Islet precursor cell (in vitro differentiated cells): ENCODE measurements around the gene COG5.

Experiments used
- DNase-seq: peaks from one replicate; pipeline ENCODE4 v3.0.0-alpha.2; 2018

COG5 gene

DNA sequence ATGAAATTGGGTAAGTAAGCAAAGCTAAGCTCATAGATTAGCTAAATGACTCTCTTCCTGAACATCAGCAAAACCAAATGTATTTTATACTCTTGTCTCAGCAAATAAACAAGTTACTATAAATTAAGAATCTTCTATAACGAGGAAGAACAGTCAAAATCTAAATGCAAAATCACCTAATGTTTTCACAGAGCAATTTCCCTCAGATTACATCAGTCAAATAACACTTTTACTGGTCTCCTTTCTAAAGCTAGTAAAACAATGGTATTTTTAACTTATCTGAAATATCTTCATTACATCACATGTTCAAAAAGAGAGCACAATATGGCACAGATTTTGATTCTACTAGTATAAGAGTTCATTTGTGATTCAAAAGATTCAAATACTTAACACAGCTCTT, 110.3 kb downstream of the COG5 start:
- no peak for DNase-seq

DNA sequence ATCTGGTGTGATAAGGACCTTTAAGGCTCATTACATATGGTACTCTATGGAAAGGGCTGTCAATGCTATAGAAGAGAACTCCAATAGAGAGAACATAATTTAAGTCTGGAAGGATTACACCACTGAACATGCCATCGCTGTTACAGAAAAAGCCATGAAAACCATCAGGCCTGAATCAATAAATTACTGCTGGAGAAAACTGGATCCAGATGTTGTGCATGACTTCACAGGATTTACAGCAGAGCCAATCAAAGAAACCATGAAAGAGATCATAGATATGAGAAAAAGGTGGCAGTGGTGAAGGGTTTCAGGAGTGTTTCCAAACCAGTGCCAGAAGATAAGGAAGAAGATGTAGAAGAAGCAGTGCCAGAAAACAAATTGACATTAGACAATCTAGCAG, 112.8 kb downstream of the COG5 start:
- no peak for DNase-seq

DNA sequence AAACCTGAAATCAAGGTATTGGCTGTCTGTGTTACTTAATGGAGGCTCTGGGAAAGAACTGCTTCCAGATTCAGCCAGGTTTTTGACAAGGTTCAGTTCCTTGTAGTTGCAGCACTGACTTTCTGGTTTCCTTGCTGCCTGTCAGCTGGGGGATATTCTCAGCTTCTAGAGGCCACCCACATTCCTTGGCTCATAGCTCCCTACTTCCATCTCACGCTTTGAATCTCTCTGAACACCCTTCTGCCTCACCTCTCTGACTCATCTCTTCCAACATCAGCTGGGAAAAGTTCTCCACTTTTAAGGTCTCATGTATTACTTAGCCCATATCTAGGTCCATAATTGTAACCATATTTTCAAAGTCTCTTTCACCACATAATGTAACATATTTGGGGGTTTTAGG, 116.7 kb downstream of the COG5 start:
- no peak for DNase-seq

DNA sequence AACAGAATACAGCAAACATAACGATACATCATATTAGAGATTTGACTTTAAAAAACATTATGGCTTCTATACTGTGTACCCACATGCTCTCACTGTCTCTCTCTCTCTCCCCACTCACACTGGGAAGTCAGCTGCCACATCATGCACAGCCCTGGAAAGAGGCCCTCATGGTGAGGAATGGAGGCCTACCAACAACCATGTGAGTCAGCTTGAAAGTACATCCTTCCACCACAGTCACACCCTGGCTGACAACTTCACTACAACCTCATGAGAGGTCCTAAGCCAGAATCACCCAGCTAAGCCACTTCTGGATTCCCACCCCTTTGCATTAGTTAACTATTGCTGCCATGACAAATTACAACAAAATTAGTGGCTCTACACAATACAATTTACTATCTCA, 117.2 kb downstream of the COG5 start:
- no peak for DNase-seq

DNA sequence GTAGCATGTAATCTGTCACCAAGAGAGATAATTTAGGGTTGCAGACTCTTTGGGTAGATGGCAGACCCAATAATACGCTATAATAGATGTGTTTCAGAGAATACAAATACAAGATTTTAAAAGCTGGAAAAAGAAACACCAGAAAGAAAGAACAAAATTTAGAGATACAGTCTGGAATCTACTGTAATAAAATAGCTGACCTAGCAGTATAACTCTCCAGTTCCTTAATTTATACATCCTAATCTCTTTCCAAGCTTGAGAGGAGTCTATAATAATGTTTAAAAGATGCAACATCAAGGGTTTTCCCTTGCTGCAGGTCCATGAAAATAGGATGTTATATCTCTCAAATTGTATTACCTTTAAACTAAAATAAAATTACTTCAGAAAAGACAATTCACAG, 121.0 kb downstream of the COG5 start:
- no peak for DNase-seq

DNA sequence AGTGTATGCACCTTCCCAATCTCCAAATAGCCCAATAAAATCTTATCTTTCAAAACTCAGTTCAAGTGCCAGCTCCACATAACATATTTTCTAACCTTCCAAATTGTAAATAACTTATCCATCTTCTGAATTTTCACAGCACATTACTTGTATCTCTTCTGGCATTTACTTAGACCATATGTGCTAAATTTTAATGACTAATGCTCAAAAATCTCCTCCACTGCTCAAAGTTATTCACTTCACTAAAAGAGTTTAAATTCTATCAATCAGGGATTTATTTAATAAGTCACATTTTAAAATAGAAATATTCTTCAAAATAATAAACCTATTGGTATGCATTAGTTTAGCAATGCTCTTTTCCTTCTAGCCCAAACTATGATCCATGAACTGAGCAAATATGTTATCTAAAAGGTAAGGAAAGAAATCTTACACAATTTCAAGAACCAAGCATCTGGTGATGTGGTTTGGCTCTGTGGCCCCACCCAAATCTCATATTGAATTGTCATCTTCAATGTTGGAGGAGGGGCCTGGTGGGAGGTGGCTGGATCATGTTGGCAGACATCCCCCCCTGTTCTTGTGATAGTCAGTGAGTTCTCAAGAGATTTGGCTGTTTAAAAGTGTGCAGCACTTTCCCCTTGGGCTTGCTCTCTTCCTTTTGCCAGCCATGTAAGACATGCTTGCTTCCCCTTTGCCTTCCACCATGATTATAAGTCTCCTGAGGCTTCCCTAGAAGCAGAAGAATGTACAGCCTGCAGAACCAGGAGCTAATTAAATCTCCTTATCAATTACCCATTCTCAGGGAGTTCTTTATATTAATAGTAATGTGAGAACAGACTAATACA, 121.9 kb downstream of the COG5 start:
- DNase-seq = no peak

DNA sequence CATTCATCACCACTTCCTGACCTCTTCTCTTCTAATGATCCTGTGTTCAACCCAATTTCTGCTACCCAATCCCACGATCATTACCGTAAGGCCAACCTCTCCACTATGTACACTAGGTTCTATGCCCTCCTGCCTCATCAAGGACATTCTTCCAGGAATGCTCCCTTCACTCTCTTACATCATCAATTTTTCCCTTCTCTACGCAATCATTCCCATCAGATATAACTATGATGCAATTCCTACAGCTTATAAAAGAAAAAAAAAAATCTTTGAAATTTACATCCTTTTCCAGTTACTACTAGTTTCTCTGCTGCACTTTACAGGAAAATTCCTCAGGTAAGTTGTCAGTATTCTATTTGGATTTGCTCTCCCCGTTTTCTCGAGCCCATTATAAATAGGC, 124.7 kb downstream of the COG5 start:
- DNase-seq = no peak

DNA sequence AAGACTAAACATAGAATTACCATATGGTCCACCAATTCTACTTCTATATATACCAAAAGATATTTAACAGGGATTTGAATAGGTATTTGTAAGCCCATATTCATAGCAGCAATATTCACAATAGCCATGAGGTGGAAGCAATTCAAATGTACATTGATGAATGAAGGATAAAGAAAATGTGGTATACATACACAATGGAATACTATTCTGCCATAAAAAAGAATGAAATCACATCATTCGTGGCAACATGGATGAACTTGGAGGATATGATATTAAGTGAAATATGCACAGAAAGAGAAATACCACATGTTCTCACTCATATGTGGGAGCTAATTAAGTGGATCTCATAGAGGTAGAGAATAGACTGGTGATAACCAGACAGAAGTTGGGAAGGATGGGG, 128.0 kb downstream of the COG5 start:
- no peak for DNase-seq

DNA sequence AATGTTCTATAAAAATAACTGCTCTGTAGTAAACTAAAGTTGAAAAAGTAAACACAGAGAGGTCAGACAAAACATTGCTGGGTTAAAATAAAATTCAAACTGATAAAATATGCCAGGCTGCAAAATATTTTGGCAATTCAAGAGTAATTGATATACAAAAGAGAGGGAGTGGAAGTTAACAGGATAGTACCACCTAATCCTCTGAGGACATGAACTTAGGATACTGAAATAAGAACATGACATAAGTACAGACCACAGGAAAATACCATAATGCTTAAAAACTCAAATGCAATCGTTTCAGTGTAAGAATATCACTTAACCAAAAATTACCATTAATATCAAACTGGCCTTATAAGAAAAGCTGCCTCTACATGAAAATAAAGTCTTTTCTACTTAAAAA, 131.5 kb downstream of the COG5 start:
- DNase-seq = no peak

DNA sequence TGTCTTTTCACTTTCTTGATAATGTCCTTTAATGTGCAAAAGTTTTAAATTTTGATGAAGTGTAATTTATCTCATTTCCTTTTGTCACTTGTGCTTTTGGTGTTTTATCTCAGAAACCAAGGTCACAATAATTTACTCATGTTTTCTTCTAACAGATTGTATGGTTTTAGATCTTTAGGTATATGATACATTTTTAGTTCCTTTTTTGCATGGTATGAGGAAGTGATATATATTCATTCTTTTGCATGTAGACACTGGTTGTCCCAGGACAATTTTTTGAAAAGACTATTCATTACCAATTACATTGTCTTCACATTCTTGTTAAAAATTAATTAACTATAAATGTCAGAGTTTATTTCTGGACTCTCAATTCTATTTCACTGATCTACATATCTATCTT, 133.7 kb downstream of the COG5 start:
- no peak for DNase-seq

DNA sequence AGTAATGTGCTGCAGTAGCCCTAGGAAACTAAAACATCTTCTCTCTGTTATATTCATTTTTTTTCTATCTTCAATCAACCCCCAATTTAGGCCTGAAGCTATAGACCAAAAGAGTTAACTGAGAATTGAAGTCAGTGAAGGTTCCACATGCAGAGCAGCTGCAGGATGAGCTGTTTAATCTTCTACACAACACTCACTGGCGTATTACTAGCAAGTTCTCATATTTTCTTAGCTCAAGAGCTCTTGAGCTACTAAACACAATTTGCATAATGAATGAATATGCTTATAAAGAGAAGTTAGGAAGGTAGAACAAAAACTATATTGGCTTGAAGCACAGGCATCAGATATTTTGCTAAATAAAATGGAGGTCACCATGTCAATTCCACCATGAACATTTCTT, 135.1 kb downstream of the COG5 start:
- no peak for DNase-seq

DNA sequence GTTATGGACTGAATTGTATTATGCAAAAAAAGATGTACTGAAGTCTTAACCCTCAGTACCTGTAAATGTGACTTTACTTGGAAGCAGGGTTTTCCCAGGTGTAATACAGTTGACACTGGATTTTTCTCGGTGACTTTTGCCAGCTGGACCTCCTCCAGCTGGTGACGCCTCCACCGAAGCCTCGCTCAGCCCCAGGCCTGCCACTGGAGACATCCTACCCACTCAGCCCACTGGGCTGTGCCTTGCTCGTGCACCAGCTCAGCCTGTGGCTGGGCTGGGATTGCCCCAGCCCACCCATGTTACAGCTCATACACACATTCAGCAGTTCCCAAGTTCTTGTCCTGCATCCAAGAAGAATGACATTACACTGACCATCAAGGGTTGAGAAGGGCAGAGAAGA, 136.3 kb downstream of the COG5 start:
- DNase-seq = no peak

DNA sequence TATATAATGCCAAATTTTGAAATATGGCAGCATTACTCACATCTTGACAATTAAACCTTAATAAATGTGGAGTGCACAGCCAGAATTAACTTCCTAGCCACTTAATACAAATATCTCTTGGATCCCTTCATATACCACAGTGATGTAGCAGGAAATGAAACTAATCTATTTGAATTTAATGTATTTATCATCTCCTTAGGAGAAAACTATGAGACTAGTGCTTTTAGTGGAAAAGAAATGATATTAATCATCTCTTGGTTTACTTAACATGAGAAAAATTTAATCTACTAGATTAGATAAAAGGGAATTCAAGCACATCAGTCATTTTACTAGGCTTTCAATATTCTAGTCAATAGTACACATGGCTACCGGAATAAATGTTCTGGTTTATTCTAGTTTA, 149.5 kb downstream of the COG5 start:
- no peak for DNase-seq

DNA sequence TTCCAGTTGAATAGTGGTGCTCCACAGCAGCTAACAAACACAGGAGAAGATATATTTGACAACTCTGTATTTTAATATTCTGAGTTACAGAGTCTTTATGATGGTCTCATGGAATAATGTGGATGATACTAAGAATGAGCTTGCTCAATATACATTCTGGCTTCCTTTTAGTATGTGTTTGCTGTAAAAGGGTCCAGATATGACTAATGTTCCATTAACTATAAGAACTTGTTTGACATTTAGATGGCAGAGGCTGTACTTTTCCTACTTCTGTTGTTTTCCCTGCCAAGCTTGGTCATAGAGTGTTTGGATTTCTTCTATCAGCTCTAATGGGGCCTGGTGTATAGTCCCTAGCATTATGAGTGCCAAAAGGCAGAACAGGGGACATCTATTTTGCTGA, 155.4 kb downstream of the COG5 start:
- no peak for DNase-seq

DNA sequence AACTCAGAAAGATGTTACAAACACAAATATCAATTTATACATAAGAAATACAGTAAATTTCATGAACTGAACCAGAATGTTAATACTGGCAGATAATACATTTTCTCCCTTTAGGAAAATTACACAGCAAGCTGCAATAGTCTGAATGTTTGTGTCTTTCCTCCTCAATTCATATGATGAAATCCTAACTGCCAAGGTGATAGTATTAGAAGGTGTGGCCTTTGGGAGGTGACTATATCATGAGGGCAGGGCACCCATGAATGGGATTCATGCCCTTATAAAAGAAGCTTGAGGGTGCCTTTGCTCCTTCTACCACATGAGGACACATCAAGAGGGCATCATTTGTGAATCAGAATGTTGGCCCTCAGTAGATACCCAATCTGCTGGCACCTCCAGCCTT, 158.2 kb downstream of the COG5 start:
- no peak for DNase-seq

DNA sequence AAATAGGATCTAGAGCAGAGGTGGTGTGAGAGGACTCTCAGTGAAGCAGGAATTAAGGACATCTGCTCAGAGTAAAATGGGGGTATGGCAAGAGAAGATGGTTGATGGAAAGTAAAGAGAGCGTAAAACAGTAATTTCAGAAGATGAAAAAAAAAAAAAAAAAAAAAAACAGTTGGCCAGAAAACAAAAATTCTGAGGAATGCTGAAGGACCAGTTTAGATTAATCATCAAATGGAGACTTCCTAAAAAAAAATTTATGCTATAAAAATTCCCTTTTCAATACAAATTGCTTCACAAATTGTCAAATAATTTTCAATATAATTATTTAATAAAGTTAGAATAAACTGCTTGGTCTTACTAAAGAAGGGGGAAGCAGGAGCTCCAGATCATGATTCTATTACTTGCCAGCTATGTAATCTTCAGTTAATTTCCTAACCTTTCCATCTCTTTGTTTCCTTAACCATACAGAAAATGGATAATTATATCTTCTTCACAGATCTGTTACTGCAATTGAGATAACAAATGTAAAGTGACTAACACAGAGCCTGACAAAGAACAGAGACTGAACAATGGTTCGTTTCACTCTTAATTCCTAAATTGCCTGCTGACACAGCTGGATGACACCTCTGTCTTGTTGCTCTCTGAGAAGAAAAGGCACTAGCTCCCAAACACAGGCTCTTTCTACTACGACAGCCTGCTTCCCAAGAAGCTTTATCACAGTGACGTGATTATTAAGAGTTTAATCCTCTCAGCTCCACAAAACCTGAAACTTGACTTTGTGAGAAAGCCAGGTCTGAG, 158.8 kb downstream of the COG5 start:
- no peak for DNase-seq

DNA sequence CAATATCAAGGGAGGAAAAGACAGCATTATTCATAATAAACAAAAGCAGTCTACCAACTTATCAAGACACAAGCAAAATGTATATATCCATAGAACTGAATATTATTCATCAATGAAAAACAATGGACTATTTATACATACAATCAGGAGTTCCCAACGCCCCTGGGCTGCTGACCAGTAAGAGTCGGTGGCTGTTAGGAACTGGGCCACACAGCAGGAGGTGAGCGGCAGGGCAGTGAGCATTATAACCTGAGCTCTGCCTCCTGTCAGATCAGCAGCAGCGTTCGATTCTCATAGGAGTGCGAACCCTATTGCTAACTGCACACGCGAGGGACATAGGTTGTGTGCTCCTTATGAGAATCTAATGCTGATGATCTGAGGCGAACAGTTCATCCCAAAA, 165.6 kb downstream of the COG5 start:
- DNase-seq = no peak

DNA sequence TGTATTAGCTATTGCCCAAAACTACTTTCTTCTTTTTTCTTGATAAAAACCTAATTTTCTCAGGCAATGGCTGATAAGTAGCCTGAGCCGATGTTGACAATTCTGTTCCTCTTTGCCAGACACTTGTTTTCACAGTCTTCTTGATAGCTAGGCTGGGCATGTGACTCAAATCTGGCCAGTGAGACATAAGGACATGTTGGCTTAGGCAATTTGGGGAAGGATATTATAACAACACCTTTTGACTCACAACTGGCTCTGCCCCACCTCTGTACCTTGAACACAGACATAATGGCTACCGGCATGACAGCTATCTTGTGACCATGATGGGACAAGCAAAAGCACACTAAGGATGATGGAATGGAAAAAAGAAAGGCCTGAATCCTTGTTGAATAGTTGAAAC, 166.7 kb downstream of the COG5 start:
- DNase-seq = no peak

DNA sequence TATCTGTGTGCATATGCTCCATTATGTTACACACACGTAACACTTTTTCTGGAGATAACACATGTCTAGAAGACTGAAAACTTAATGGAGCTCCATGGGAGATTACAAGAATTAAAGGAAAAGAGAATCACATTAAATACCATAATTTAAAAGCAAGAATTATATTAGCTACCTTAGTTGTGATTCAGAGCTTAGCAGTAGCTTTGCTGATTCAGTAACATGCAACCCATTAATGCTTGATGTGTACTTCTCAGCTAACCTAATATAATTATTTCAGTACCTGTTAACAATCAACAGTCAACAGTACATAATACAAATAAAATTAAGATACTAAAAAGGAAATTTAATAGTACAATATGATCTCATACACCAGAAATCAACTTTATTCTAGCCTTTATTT, 167.6 kb downstream of the COG5 start:
- DNase-seq = no peak

DNA sequence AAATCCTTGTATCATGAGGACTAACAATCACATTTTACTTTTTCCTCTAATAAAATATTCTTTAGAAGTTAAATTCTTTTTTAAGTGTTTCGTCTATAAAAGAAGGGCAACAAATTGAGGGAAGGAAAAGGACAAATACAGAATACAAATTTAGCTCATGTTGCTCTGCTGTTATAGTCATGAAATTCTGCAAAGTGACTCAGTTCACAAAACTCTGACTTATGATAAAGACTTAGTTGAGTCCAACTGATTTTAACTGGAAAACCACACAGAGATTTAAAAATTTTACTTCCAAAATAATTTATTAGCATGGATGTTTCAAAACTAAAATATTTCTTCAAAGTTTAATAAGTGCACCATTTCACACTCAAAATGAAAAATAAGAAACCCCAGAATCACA, 168.9 kb downstream of the COG5 start:
- no peak for DNase-seq

DNA sequence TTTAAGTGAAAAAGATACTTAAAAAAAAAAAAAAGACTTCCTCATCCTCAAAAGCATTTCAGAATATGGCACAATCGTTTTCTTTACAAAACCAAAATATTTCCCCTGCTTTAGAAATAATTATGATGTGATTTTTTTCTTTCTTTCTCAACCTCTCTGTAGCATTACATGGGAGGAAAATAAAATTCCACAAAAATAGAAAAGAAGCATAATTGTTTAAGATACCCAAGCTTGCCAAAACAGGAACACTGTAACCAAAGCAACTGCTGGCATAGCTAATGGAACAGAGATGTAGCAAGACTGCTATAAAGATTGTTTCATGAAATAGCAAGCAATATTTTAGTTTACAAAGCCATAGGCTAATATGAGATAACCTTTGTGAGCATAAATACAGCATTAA, 169.4 kb downstream of the COG5 start:
- no peak for DNase-seq

DNA sequence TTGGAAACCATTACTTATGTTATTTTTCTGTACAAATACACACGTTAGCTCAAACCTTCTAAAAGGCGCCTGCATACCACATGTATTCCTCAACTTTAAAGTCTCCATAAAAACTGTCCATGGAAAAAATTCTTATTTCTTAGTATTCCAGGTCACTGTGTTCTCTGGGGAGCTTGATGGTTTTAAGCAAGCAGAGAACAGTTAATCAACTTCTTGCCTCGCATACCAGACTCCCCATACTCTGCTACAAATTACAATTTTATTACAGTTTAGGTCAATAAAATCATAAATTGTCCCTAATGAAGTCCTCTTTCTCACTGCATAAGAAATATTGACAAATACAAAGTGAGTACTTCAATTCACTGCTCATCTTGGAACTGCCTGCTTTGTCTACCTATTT, 170.9 kb downstream of the COG5 start:
- DNase-seq = no peak

DNA sequence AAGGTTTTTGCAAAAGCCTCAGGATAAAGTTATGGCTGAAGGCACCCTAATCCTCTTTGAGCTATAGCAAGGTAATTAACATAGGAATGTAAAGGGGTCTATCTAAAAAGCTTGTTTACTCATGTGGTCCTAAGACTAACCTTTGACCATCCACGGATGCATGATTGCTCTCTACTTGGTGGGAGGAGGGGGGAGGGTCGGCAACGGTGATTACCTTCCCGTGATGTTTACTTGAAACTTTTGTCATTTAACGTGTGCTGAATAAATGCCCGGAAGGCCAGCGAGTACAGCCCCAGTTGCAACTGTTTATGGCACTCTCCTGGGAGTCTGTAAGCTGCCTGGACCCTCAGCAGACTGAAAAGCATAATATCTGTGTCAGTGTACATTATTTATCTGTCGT, 172.8 kb downstream of the COG5 start:
- DNase-seq = no peak

DNA sequence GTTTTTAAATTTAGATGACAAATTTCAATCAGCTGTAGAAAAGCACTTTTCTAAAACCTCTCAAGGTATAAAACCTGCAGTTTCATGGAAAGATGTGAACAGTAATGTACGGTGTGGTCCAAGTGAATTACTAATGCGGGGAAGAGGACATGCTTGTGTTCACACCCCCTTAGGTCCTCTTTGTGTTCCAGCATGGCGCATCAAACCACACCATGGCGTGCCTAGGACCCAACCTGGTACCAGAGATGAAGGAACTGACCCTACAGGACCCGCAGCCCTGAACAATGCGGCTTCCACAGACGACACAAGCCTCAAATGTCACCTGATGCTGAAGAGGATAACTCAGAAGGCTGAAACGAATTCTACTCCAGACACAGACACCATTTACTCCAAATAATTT, 175.1 kb downstream of the COG5 start:
- DNase-seq = no peak
